GM19455 (cell line): ENCODE data around the gene KCNJ11.
A peak's percentile ranks its signal among the peaks of the same experiment; 100 is the strongest.

Source experiments
- ATAC-seq: cut with Tn5 transposase; IDR thresholded peaks from one replicate; pipeline ENCODE4 v1.9.1; 2021; ENCODE audit not compliant: unreplicated experiment

Gene KCNJ11

DNA sequence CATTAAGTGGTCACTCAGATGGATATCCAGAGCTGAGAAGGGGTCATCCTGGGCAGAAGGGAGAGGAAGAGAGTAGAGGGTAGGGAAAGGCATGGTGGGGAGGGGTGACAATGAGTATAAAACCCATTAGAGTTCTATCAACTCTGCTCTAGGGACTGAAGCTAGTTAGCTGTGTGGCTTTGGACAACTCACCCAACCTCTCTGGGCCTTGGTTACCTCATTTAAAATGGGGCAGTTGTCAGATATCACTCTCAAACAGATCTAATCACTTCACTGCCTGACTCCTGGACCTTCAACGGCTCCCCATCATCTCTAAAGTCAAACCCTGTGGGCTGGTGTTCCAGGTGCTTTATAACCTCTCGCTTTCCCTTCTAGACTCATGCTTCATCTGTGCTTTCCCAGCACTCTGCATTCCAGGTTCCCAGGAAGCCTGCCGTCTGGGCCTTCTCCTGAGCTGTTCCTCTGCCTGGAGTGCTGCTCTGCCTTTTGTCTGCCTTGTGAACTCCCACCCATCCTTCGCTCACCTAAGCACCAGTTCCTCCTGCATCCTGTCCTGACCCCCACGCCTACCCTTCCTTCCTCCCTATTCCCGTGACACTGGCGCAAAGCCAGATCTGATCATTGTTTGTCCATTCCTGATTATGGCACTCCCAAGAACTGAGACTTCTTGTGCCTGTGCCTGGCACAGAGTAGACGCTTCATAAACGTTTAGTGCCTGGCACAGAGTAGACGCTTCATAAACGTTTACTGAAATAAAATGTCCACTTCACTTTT, 22.3 kb upstream of the KCNJ11 start:
- no peak for ATAC-seq

DNA sequence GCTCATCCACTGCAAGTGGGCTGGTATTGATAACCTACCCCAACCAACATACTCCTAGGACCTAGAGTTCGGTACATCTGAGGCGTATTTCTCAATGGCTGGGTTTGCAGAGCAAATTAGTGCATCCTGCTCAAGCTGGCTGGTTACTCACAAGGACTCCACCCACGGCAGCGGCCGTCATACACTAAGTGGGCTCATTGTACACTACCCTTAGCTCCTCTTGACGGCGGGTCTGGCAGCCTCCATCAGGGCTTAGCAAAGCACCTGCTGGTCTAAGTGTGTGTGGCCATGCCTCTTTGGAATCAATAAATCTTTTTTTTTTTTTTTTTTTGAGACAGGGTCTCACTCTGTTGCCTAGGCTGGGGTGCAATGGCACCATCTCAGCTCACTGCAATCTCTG, 20.2 kb upstream of the KCNJ11 start:
- no peak for ATAC-seq

- ATAC-seq: no peak
Observed at GRCh38 chr11:17408026-17408425, 19.6 kb upstream of the KCNJ11 start.

DNA sequence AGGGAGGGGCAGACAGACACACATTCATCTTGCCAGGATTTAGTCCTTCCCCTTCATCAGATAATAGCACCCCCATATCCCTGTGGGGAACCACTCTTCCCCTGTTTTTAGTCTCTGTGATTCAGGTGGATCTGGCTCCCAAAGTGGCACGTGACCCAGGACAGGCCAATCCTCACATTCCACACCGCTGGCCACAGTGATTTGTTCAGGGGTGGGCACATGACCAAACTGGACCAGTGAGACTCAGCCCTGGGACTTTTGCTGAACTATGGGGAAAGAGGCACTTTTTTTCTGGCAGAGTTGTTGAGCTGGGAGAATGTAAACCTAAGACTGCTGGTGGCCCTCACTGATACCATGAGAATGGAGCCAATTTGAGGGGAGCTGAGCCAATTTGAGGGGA, 19.1 kb upstream of the KCNJ11 start:
- no peak for ATAC-seq

DNA sequence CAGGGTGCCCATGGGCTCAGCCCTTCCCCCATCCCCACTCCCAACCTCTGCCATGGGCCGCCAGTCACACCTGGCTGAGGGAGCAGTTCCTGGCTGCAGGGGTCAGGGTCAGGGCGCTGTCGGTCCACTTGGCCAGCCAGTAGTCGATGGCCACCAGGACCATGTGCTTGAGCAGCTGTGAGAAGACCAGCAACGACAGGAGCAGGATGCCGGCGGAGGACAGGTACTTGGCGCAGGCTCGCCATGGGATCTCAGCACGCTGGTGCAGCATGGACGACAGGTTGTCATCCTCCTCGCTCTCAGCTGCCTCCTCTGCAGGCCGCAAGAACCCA, 18.3 kb upstream of the KCNJ11 start:
- no peak for ATAC-seq

DNA sequence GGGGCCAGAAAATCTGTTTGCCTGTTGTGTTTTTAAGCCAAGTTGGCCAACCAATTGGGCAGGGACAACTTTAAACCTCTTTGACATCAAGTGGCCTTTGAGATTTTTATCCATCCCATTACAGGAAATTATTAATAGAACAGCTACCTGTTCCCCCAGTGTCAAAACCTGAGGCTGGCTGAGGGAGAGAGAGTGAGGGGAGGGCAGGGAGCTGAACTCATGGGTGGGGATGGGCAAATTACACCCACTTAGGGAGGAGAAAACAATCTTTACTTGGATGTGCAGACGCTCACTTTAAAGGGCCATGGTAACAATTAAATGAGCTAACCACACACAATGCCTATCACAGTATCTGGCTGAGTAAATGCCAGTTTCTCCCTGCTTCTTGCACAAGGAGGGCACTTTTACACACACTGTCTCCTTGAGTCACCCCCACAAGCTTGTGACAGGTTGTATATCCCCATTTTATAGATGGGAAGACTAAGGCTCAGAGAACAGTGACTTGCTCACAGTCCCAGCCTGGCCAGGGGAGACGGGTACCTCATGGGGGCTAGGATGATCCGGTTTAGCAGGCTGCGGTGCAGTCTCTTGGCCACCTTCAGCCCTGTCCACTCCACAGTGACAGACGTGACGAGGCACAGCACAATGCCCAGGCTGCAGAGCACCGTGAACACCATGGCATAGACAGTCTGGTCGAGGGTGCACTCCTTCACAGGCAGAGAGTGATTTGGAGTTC, 17.8 kb upstream of the KCNJ11 start:
- ATAC-seq: no peak

DNA sequence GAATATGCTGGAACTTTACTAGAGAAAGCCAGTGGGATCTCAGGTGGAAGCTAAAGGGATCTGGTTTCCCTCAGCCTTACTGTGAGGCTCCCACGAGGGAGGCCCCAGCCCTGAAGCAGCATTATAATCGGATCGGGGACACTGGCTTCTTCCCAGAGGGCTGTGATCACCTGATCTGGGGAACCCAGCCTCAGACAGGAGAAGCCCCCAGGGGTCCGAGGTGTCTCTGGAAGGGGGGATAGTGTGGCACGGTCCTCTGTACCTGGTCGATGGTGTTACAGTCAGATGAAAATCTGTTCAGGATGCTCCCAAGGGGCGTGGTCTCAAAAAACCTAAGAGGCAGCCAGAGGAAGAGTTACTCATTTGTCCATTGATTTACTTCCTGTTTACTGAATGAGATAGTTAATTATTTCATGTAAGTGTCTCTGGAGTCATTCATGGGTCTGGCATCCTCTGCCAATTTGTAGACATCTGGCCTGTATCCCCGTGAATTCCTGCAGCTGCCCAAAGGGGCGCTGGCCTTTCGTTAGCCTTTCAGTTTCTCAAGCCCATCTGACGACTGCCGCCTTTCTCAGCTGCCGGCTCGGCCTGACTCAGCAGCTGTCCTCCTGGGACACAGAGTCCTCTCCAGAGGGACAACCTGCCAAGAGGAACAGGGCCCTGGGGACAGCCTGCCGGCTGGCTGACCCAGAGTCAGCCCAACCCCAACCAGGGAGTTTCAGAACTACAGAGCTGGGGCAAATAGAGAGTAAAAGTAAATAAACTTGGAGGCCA, 17.0 kb upstream of the KCNJ11 start:
- ATAC-seq: no peak

- ATAC-seq: no peak
Observed at GRCh38 chr11:17403980-17404759, 15.7 kb upstream of the KCNJ11 start.

DNA sequence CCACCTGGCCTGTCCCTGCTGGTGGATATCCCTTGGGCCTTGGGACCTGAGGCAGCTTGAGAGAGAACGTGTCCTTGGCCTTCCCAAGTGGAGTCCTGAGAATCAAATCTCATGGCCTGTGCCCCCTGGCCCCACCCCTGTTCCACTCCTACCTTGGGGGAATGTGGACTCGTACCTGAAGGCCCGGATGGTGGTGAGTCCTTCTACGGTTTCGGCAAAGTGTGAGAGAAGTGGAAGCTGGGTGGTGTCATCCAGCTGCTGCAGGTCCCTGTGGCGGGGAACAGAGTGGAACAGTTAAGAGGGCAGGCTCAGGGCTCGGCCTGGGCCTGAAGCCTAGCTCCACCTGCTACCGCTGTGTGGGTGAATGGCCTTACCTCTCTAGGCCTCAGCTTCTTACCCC, 14.0 kb upstream of the KCNJ11 start:
- no peak for ATAC-seq

DNA sequence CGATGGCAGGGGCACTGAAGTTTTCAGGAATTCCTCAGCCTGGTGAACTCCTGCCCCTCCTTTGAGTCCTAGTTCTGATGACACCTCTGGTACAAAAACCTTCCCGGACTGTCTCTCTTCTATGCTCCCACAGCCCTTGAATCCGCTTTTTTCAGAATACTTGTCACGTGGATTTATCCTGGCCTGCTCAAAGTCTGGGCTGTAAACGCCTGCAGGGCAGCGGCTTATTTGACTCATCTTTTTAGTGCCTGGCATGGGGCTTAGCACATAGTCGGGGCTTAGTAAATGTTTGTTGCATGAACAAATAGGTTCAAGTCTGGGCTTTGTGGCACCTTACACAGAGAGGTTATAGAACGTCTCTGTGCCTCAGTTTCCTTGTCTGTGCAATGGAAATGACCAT, 13.4 kb upstream of the KCNJ11 start:
- ATAC-seq: no peak

DNA sequence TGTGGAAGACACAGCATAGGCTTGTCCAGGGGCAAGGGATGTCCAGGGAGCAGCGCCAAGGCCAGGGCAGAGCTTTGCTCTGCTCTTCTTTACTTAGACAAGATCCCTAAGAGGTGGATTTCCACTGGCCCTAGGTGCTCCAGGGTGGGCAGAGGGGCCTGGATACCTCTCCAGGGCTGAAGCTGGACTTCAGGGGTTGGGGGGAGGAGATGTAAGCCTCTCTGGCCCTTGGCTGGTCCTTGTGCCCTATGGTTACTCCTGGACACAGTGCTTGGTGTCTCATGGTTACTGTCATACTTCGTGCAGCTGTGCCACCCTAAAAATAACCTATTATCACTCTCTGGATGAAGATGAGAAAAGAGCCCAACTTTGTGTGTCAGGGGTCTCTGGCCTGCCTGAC, 12.9 kb upstream of the KCNJ11 start:
- no peak for ATAC-seq

DNA sequence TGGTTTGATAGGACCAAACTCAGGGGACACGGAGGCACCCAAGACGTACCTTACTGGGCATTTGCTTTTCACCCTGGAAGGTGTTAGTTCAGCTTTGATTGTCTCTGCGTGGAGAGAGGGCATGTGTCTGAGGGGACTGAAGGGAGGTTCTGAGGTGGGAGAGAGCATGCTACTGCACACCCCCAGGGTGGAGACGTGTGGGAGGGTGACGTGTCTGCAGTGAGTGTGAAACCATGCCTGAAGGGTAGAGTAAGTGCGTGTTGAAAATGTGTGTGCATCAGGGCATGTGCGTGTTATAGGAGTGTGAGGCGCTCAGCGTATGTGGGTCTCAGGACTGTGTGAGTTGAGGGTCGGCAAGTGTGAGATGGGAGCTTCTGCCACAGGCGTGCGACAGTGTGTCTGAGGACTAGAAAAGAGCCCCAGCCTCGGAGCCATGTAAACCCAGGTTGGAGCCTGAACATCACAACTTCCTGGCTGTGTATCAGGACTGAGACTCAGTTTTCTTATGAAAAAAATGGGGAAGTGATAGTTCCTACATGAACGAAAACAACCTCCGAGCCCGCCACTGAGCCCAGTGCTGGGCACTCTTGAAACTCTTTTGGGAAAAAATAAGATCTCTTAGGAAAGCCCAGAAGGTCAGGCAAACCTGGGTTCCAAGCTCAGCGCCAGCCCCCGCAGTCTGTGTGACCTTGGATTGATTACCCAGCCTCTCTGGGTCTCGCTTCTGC, 11.8 kb upstream of the KCNJ11 start:
- peak; percentile 58 for ATAC-seq

- no peak for ATAC-seq
Observed at GRCh38 chr11:17399236-17399635, 10.8 kb upstream of the KCNJ11 start.

- ATAC-seq: no peak
Observed at GRCh38 chr11:17397311-17398002, 9.0 kb upstream of the KCNJ11 start.

DNA sequence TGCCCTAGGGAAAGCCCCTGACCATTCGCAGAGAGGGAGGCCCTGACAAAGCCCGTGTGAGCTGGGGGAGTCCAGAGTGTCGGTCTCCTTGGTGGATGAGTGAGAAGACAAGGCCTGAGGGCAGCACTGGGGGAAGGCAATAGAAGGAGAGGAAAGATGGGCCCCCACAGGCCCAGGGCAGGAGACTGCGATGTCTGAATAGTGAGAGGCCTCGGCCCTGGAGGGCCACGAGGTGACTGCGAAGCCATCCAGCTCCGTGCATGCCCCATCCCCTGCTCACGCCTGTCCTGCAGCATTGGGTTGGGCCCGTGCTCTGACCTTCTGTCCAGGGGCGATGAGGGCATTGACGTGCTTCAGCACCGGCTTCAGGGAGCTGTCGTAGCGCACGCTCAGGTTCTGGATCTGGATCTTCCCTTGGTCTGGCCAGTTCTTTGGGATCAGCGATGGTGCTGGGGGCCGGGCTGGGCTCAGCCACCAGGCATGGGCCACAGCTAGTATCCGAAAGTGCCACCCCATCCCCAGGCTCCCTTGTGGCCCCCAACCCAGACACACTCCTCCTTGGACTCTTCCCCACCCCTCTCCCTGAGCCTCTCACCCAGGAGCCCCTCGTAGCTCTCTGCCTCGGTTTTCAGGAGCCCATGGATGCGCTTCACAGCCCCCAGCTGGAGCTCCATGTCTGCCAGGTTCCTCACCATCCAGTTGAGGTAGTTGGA, 8.3 kb upstream of the KCNJ11 start:
- ATAC-seq: no peak

DNA sequence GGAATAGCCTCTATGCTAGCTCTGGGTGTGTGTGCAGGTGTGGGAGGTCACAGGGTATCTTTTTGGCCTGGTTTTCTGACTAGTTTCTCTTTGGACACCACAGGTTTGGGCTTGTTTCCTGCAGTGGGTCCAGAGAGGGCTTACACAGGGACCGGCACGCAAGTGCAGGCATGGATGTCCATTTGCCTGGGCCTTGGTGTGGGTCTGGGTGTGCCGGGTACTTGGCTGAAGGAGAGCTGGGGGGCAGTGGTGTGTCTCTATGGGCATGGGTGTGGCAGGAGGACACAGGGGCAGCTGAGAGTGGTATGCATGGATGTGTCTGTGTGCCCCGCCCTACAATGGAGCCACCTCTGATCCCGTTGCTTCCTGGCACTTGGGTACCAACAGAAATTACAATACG, 7.5 kb upstream of the KCNJ11 start:
- ATAC-seq: no peak

DNA sequence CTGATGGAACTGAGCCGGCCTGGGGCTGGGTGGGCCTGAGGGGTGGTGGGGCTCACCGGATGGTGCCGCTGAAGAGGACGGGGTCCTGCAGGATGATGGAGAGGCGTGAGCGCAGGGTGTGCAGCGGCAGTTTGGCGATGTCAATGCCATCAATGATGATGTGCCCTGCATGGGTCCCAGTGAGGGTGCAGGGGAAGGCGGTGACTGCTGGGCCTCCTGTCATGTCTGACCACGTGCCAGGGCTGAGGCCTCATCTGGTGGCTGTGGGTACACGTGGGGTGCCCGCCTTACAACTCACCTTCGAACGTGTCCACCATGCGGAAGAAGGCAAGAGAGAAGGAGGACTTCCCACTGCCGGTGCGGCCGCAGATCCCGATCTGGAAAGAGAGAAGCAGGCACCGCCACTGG, 7.1 kb upstream of the KCNJ11 start:
- ATAC-seq: no peak

- ATAC-seq: no peak
Observed at GRCh38 chr11:17394743-17395390, 6.4 kb upstream of the KCNJ11 start.

DNA sequence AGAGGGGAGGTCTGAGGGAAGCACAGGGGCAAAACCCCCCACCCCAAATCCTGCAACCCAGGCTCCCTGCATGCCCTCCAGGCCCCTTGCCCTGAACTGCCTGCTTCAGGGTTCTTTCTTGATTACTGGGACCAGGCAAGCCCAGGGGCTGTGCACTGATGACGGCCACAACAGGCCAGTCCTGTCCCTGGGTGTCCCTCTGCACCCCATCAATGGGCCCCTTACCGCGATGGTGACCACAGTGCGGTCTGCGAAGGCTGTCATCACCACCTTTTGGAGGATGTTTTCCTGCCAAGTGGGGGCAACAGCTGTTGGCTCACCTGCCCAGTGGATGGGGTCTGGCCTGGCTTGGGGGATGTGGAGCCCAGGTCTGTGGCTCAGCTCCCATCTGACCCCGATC, 5.0 kb upstream of the KCNJ11 start:
- ATAC-seq: no peak
